ENCODE results near the gene TTLL11.
"Not testable (repeated sequence)": the region's sequence is repeated elsewhere in the genome, so short reads cannot be mapped to it uniquely, and the experiment has no call there.

DNA sequence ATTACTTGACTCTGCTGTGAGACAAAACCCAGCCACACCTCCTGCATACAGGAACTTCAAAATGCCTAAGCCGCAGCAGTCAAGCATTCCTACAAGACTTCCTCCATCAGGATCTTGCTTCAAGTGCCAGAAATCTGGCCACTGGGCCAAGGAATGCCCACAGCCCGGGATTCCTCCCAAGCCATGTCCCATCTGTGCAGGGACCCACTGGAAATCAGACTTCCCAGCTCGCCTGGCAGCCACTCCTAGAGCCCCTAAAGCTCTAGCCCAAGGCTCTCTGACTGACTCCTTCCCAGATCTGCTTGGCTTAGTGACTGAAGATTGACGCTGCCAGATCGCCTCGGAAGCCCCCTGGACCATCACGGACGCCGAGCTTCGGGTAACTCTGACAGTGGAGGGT lies 300.6 kb downstream of the TTLL11 start:
- TF ChIP-seq, protein P1, sequence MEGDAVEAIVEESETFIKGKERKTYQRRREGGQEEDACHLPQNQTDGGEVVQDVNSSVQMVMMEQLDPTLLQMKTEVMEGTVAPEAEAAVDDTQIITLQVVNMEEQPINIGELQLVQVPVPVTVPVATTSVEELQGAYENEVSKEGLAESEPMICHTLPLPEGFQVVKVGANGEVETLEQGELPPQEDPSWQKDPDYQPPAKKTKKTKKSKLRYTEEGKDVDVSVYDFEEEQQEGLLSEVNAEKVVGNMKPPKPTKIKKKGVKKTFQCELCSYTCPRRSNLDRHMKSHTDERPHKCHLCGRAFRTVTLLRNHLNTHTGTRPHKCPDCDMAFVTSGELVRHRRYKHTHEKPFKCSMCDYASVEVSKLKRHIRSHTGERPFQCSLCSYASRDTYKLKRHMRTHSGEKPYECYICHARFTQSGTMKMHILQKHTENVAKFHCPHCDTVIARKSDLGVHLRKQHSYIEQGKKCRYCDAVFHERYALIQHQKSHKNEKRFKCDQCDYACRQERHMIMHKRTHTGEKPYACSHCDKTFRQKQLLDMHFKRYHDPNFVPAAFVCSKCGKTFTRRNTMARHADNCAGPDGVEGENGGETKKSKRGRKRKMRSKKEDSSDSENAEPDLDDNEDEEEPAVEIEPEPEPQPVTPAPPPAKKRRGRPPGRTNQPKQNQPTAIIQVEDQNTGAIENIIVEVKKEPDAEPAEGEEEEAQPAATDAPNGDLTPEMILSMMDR (conservative IDR thresholded peaks at IDR 0.05), result not testable (repeated sequence)
- not testable (repeated sequence) for TF ChIP-seq ZFX (IDR thresholded peaks at IDR 0.05)

Data from C4-2B (cell line).